Loucy (cell line): Measurements from ENCODE around the gene TBL1X.
"Not testable (repeated sequence)": the region's sequence is repeated elsewhere in the genome, so short reads cannot be mapped to it uniquely, and the experiment has no call there.

ENCODE experiments used
- H2AFZ ChIP-seq: fragments of 200-600 bp; sonication (generic); 2 replicates; pipeline ENCODE4 v1.6.0; 2016; ENCODE audit warnings: antibody characterized with exemption, mild to moderate bottlenecking, low read length, moderate library complexity
- H3F3A ChIP-seq: fragments of 200-600 bp; 2 replicates; pipeline ENCODE4 v1.6.0; 2016; ENCODE audit warnings: antibody characterized with exemption, low read depth, mild to moderate bottlenecking
- H3K27me3 ChIP-seq: fragments of 200-600 bp; sonication (generic); 2 replicates; pipeline ENCODE4 v1.6.1; 2014; ENCODE audit warnings: low read length, mild to moderate bottlenecking; ENCODE audit not compliant: insufficient read depth, poor library complexity, severe bottlenecking
- H3K36me3 ChIP-seq: fragments of 200-600 bp; sonication (generic); 2 replicates; pipeline ENCODE4 v1.6.1; 2016; ENCODE audit warnings: low read length; ENCODE audit not compliant: insufficient read depth
- H3K4me1 ChIP-seq: fragments of 200-600 bp; sonication (generic); 2 replicates; pipeline ENCODE4 v1.5.1; 2014; ENCODE audit warnings: low read length, mild to moderate bottlenecking; ENCODE audit not compliant: insufficient read depth, poor library complexity, severe bottlenecking
- H3K4me2 ChIP-seq: fragments of 200-600 bp; sonication (generic); 2 replicates; pipeline ENCODE4 v1.6.0; 2014; ENCODE audit warnings: antibody characterized with exemption, low read length, low read depth, mild to moderate bottlenecking; ENCODE audit not compliant: poor library complexity, severe bottlenecking
- H3K4me3 ChIP-seq: fragments of 200-600 bp; sonication (generic); 2 replicates; pipeline ENCODE4 v1.5.1; 2014; ENCODE audit warnings: low read length, mild to moderate bottlenecking, mixed read lengths; ENCODE audit not compliant: poor library complexity, severe bottlenecking
- H3K79me2 ChIP-seq: fragments of 200-600 bp; sonication (generic); 2 replicates; pipeline ENCODE4 v1.6.1; 2014; ENCODE audit warnings: low read length; ENCODE audit not compliant: insufficient read depth
- H3K9ac ChIP-seq: fragments of 200-600 bp; sonication (generic); 2 replicates; pipeline ENCODE4 v1.6.0; 2014; ENCODE audit warnings: mild to moderate bottlenecking, low read depth, low read length, moderate library complexity; ENCODE audit not compliant: poor library complexity, severe bottlenecking
- H3K9me2 ChIP-seq: fragments of 200-600 bp; sonication (generic); replicated peaks from 2 replicates; pipeline ENCODE4 v1.6.1; 2016; ENCODE audit warnings: low read depth, low read length, mixed read lengths
- H3K9me3 ChIP-seq: fragments of 200-600 bp; sonication (generic); 2 replicates; pipeline ENCODE4 v1.6.1; 2014; ENCODE audit warnings: mild to moderate bottlenecking, antibody characterized with exemption, low read length, low read depth; ENCODE audit not compliant: insufficient read depth
- H4K20me1 ChIP-seq: fragments of 200-600 bp; sonication (generic); 2 replicates; pipeline ENCODE4 v1.6.0; 2014; ENCODE audit warnings: antibody characterized with exemption, low read length, mild to moderate bottlenecking; ENCODE audit not compliant: insufficient read depth, poor library complexity, severe bottlenecking
- EZH2phosphoT487 ChIP-seq: fragments of 200-600 bp; IDR thresholded peaks from 2 replicates; pipeline ENCODE4 v1.6.1; 2018; ENCODE audit warnings: antibody characterized with exemption, mild to moderate bottlenecking, moderate library complexity, borderline replicate concordance
- TF ChIP-seq, protein P1 (sequence below): fragments of 200-600 bp; sonication (generic); conservative IDR thresholded peaks from 2 replicates; pipeline ENCODE4 v1.5.1; 2014; ENCODE audit warnings: mild to moderate bottlenecking, antibody characterized with exemption, low read length

Gene TBL1X

DNA sequence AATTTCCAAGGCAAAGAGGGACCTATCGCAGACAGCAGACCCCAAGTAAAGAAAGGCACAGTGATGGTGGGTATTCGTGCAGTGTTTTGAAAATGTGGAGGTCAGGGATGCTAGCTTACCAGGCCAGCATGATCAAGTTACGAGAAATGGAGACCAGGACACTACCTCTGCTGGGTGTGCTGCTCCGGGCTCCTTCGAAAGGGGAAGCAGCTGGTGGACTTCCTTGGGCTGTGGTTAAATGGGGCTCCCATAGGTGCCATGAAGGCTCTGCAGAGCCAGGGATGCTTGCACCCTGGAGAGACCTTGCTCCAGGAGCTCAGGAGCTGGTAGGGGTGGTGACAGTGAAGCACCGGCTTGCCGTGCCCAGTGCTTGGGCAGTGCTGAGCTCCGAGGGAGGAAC lies 68.8 kb downstream of the TBL1X start:
- Histone ChIP-seq H3K9me3 (no peaks in the 10 kb centered on the region), H4K20me1 (peaks cover 9% of the 10 kb centered on the region), H3F3A (no peaks in the 10 kb centered on the region), H3K4me3 (no peak overlapping the region), H3K36me3 (no peaks in the 10 kb centered on the region), H3K9me2 (no peaks in the 10 kb centered on the region), H3K79me2 (peaks cover 9% of the 10 kb centered on the region; the same call in 1 of the 2 replicates), H2AFZ (no peak overlapping the region), H3K4me2 (peak overlapping the region; percentile 59), H3K9ac (no peak overlapping the region), H3K27me3 (no peaks in the 10 kb centered on the region), H3K4me1 (peaks cover 31% of the 10 kb centered on the region)
- TF ChIP-seq EZH2phosphoT487, result no peak

- no peaks in the 10 kb centered on the region for H3K36me3 ChIP-seq
- H3K9me2 ChIP-seq, result no peaks in the 10 kb centered on the region
- H3K4me2 ChIP-seq, result peak overlapping the region; percentile 59
- H3K27me3 ChIP-seq, result no peaks in the 10 kb centered on the region
- H2AFZ ChIP-seq, result no peak overlapping the region
- no peak overlapping the region for H3K4me3 ChIP-seq
- H3K9me3 ChIP-seq, result no peaks in the 10 kb centered on the region
- no peak overlapping the region for H3K9ac ChIP-seq
- H3F3A ChIP-seq, result no peaks in the 10 kb centered on the region
- peaks cover 31% of the 10 kb centered on the region for H3K4me1 ChIP-seq
- peaks cover 3% of the 10 kb centered on the region; the same call in 1 of the 2 replicates for H3K79me2 ChIP-seq
- no peak for TF ChIP-seq EZH2phosphoT487
- TF ChIP-seq, protein P1, sequence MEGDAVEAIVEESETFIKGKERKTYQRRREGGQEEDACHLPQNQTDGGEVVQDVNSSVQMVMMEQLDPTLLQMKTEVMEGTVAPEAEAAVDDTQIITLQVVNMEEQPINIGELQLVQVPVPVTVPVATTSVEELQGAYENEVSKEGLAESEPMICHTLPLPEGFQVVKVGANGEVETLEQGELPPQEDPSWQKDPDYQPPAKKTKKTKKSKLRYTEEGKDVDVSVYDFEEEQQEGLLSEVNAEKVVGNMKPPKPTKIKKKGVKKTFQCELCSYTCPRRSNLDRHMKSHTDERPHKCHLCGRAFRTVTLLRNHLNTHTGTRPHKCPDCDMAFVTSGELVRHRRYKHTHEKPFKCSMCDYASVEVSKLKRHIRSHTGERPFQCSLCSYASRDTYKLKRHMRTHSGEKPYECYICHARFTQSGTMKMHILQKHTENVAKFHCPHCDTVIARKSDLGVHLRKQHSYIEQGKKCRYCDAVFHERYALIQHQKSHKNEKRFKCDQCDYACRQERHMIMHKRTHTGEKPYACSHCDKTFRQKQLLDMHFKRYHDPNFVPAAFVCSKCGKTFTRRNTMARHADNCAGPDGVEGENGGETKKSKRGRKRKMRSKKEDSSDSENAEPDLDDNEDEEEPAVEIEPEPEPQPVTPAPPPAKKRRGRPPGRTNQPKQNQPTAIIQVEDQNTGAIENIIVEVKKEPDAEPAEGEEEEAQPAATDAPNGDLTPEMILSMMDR, result no peak
- peaks cover 9% of the 10 kb centered on the region for H4K20me1 ChIP-seq
Measured at GRCh38 chrX:9534686-9535085, 69.8 kb downstream of the TBL1X start.

- Histone ChIP-seq H2AFZ (no peak overlapping the region), H3K27me3 (no peaks in the 10 kb centered on the region), H3K9me3 (no peaks in the 10 kb centered on the region), H4K20me1 (peaks cover 6% of the 10 kb centered on the region), H3K9me2 (no peaks in the 10 kb centered on the region), H3K36me3 (no peaks in the 10 kb centered on the region), H3K4me2 (peak overlapping the region; percentile 59), H3K9ac (no peak overlapping the region), H3K79me2 (peaks cover 3% of the 10 kb centered on the region; the same call in 1 of the 2 replicates), H3F3A (no peaks in the 10 kb centered on the region), H3K4me3 (no peak overlapping the region), H3K4me1 (peaks cover 31% of the 10 kb centered on the region)
- TF ChIP-seq EZH2phosphoT487, result no peak
- TF ChIP-seq, protein P1, result no peak
Measured at GRCh38 chrX:9535101-9535500, 70.2 kb downstream of the TBL1X start.

GRCh38 chrX:9536156-9536555 lies 71.3 kb downstream of the TBL1X start:
- H3K4me2 ChIP-seq, H3K9me2 ChIP-seq, H3K4me3 ChIP-seq, H3K9ac ChIP-seq, H3F3A ChIP-seq, H3K27me3 ChIP-seq, H3K79me2 ChIP-seq, H4K20me1 ChIP-seq, H3K9me3 ChIP-seq, H2AFZ ChIP-seq, H3K36me3 ChIP-seq: not testable (repeated sequence)
- peaks cover 28% of the 10 kb centered on the region for H3K4me1 ChIP-seq
